ENCODE measurements around the gene HINT2.

HINT2 gene

DNA sequence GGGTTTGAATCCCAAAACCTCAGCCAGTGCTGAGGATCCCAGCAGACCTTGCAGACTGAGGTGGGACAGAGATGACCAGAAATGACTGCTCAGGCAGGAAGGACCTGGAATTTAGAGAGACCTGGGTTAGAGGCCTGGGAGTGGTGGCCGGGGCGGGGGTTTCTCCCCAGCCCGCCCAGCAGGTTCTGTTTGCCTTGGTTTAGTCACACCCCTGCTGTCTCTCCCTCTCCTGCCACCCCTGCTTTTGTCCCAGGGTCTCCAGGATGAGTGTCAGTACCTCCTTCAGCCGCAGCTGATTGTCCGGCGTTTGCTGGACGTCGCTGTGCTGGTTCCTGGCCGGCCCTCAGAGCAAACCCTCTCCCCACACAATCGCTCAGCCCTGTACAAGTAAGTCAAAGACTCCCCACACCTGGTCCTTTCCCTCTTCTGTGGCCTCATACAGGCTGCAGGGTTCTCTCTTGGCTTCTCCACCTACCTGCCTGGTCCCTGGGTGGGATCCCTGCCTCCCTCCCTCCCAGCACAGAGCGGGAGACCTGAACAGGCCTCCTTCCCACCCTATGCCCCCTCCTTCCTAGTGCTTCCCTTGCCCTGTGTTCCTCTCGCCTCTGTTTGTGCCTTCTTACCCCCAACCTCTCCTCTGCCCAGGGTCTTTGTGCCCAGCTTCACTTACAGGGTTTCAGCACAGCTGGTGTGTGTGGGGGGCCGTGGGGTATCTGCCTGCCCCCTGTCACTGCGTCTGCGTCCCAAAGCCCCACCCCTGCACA lies 26.2 kb upstream of the HINT2 start:
- no peak for DNase-seq

DNA sequence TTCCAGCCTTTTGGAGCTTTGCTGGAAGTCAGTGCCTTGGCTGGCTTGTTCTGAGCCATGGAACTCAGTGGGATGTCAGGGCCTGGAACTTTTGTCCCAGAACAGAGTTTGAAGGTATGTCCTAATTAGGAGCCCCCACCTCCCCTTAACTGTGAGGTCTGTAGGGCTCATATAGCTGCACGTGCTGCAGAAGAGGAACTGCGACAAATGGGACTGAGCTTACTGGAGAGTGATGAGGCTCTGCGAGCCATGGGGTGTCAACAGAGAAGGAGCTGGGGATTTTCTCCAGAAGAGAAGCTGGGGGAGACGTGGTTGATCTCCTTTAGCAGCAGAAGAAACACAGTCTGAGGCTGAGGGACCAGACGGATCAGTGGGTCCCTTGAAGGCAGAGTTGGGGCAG lies 25.1 kb upstream of the HINT2 start:
- no peak for DNase-seq

DNA sequence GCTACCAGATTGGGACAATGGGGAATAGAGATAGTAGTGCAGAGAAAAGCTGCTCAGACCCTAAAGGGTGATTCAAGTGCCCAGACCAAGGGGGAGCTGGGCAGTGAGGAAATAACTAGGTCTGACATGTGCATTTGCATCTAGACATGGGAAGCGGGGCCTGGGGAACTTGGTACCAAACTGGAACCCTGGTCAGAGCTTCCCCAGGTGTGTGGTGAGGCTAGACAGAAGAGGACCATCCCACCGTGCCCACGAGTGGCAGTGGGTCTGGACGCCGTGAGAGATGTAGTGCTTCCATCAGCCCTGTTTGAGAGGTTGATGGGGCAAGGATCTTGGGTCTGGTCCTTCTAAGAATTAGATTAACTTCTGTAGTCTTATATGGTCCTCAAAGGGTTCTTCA lies 21.8 kb upstream of the HINT2 start:
- no peak for DNase-seq

DNA sequence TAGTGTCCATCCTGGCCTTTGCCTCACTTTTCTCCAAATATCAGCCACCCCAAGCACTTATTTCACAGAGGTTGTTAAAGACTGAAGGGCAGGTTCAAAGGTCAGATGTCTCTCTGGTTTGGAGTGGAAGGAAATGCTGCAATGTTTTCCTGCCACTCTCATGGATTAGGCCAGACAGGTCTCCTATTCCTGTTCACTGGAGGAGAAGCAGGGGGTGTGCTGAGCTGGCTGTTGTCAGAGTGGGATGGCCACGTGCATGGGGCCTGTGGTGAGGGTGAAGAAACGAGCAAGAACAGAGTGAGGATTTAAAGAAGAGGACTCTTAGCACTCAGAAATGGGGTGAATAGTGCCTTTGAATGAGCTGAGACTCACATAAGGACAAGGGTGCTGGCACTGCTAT lies 20.9 kb upstream of the HINT2 start:
- DNase-seq = no peak

DNA sequence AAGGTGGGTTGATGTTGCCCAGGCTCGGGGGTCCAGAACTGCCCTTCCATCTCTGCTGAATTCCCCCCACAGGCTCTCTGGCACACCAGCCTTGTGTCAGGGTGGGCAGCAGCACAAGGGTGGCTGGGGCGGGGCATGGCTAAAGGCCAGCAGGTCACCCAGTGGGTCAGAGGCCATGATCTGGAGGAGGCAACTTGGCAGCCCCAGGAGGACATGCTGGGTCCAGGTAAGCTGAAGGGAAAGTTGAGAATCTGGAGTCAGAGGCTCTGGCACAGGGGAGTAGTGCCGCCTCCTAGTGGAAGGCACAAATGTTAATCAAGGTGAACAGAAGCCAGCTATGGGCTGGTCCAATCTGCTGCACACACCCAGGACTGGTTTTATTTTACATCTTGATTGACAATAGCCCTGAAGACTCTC lies 20.4 kb upstream of the HINT2 start:
- DNase-seq = no peak

DNA sequence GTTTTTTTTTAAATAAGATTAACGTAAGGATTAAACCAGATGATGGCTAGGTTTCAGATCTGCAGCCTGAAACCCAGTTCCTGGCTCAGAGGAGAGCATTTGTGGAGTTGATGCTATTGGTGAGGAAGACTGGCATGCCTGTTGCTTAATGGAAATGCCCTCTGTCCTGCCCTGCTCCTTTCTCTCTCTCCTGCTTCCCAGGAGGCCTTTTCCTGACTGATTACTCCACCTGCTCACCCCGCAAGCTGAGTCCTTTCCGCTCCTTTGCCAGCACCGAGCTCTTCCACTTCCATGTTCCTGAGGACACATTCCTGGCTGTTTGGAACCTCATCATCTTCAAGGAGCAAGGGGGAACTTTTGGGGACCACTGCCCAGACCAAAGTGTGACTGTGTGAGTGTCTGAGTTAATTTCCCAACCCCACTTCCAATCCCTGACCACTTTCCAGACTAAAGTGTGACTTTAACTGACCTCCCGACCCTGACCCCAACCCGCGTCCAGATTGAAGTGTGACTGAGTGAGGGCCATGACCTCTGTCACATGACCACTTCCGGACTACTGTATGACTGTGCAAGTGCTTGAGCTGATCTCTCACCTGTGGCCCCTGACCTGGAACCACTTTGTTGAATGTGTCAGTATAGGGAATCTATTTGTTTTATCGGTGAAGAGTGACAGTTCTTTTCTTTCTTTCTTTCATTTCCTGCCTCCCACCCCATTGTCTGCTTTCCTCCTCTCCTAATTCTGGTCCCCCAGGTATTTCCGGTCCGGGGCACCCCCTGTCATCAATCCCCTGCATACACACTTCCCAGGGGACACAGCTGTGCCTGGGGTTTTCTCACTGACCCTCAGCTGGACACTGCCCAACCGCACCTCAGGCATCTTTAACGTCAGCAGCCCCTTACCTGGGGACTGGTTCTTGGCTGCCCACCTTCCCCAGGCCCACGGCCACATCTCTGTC lies 19.7 kb upstream of the HINT2 start:
- DNase-seq = no peak

DNA sequence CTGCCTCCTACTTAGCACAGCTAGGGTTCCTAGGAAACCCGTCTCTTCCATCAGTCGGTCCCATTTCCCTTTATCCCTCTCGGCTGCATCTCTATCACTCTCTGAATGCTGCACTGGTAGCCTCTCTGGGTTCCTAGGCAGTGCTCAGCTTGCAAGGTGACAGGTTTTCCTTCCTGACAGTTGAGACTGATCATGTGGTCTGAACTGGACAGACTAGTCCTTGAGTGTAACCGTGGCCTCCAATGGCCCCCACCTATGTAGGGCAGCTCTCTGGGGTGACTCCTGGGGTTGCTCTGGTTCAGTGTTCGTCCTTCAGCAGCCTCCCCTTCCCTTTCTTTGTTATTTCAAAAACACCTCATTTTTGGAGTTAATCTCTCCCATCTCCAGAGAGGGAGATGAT lies 18.0 kb upstream of the HINT2 start:
- DNase-seq = no peak

DNA sequence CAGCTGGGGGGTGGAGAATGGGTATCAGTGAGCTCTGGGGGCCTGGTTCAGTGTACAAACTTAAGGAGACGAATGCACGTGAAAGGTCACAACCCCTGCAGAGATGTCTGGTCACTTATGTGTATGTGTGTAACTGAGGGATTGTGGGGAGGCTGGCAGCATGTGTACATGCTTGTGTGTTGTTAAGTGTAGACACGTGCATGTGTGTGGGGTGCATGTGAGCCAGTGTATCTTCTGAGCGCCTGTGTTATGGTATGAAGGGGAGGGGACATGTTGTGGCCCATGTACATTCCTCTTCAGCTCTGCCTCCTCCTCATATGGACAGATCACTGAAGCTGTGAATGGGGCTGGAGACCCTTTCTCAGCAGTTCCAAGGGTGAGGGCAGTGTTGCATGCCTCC lies 16.2 kb upstream of the HINT2 start:
- DNase-seq = no peak

DNA sequence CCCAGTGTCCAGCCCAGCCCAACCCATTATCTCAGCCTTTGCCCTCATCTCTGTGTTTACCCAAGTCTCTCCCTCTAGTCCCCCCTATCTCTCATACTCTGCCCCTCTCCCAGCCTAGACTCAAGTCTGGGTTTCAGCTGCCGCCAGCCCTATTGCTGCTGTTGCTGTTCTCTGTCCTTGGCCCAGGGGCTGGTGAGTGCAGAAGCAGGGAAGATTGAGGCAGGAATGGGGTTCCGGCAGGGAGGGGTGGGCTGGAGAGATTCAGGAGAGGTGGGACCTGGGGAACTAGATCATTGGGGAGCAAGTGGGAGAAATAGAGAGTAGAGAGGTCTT lies 14.9 kb upstream of the HINT2 start:
- DNase-seq = no peak

DNA sequence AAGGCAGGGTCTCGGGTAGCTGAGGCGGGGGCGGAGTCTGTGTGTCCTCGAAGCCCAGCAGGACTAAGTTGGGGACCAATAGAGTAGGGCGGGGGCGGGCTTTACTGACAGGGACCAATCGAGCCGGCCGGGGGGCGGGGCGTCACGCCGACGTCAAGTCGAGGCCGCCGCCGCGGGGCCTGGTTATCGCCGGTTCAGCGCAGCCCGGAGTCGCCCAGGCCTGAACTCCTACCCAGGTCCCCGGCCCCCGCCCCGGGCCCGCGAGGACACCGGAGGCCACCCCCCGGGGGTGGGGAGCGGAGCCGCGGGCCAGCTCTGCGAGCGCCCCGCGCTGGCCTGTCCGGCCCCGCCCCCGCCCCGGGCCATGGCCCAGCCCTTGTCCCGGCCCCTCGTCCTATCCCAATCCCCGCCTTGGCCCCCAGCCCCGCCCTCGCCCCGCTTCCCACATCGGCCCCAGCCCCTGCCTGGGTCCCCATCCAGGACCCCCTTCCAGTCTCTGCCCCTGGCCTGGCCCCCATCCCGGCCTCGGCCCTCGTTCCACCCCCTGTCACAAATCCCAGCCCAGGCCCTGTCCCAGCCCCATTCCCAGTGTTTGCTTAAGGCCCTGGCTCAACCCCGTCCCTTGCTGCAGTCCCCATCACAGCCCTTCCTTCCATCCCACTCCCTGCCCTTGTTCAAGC lies 14.4 kb upstream of the HINT2 start, which contains the start of gene TMEM8B:
Gene TMEM8B, plus strand, starts transcription at position 145 of the 680 bp plus-strand sequence. Its CDS starts 220 bp downstream, at position 365.
- DNase-seq = peak; percentile 95

DNA sequence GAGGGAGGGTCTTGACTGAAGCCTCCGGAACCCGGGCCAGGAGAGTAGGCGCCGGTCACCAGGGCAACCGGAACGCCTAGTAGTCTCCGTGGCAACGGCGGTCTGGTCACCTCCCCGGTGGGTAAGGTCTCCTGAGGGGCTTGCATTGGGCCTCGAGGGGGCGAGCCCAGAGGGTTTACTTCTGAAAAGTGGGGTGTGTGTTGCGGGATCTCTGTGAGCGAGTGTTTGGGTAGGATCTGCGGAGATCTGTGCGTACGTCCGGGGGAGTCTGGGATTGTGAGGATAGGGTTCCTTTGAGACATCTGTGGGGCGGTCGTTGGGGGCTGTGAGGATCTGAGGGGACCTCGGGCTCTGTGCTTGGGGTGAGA lies 13.9 kb upstream of the HINT2 start, which contains the start of gene FAM221B:
Gene FAM221B, minus strand, starts transcription at position 17 of the 368 bp plus-strand sequence. CDS start 2,571 bp downstream, outside the sequence.
- no peak for DNase-seq

DNA sequence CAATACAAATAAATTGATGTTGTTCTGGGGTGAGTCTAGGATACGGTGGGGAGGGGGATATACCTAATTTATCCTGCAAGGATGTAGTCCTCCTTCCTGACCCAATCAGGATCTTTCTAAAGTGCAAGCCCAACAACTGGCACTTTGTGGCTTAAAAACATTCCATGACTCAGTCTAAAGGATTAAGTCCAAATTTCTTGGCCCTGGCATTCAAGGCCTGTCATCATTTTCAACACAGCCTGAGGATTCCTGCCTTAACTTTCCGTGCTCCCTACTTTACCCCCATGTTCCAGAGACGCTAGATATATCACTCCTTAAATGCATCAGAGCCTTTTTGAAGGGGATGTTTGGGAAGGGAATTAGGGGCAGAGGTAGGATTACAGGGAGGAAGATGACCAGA lies 12.6 kb upstream of the HINT2 start:
- no peak for DNase-seq

DNA sequence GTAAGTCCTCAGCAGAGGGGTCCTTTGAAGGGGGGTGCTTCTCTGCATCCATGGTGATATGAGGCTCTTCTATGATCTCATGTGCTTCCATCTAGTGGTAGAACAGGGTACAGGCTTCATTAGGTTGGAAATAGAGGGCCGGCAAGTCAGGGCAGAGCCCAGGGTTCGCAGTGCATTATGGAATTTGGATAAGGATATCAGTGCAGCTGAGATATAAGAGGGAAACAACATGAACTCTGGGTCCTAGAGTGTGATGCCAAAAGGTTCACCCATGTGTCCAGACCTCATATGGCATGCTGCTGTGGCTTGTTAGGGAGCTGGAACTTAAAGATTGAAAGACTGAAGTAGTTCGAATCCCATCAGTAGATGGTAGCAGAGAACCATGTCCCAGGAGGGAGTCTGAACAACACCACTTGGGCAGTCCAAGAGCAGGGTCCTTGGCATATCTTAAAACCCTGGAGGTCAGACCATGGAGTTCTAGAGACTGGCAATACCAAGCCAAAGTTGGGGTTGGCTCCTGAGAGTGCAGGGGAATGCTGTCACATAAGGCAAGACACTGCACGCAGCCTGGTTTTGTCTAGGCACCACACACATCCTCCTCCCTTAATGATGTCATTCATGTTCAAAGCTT lies 11.3 kb upstream of the HINT2 start:
- no peak for DNase-seq

DNA sequence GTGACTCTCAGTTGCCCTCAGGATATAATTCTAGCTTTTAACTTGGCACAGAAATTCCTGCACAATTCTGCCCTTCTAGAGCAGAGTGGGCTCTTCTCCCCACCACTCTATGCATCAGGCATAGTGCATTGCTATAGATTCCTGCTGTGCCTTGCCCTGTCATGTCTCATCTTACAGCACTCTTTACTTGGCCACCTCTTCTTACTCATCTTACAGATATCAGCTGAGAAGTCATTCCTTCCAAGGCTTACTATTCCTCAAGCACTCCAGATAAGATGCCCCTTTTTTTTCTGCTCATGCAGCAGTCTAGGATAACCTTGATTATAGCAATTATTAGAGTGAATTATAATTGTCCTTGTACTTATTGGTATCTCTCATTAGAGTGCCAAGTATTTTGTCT lies 8.1 kb upstream of the HINT2 start:
- no peak for DNase-seq

DNA sequence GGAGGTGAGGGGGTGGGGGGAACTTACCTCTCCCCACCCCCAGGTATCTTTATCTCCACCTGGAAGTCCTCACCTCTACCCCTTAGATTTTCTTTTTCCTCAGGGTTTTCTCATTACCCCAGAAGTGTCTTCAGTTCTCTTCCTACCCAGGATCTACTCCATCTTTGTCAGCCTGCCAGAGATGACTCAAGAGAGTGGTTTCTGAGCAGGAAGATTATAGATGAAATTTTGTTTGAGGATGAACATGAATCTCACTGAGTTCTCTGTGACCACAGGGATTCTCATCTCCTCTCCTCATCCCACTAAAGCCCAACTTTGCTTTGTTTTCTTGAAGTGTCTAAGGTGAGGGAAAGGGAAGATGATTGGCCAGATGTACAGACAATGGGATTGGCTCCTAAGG lies 5.2 kb upstream of the HINT2 start:
- DNase-seq = no peak

DNA sequence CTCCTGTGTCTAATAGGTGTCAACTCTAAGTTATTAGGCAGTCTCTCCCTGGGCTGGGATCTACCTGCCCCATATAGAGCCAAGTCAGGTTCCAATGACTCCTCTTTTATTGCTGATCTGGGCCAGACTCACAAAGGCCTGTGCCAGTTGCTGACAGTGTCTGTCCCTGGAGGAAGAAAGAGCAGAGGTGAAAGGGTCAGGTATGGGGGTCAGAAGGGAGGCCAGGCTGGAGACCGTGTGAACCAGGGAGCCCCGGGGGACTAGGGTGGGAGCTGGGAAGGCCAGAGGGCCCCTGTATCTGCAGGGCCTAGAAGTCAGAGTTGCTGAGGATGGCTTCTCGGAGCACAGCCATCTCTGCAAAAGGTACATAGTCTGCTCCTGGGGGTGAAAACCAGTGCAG lies 3.5 kb upstream of the HINT2 start:
- DNase-seq = no peak

DNA sequence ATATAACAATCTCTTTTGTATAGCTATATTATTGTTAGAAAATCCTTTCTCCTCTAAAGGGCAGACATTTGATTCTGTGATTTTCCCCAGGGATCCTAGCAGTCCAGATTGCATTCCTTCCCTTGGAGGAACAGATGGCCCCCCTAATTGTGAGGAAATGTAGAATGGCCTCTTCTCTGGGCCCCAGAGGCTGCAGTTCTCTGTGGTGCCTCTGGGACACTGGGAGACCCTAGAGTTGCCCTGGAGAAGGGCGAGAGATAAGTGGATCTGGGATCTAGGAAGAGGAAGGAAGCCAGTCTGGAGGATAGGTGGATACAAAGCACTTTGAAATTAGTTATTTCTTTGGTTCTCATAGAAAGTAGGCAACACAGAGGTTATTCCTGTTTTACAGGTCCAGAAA lies 1.9 kb upstream of the HINT2 start:
- no peak for DNase-seq

DNA sequence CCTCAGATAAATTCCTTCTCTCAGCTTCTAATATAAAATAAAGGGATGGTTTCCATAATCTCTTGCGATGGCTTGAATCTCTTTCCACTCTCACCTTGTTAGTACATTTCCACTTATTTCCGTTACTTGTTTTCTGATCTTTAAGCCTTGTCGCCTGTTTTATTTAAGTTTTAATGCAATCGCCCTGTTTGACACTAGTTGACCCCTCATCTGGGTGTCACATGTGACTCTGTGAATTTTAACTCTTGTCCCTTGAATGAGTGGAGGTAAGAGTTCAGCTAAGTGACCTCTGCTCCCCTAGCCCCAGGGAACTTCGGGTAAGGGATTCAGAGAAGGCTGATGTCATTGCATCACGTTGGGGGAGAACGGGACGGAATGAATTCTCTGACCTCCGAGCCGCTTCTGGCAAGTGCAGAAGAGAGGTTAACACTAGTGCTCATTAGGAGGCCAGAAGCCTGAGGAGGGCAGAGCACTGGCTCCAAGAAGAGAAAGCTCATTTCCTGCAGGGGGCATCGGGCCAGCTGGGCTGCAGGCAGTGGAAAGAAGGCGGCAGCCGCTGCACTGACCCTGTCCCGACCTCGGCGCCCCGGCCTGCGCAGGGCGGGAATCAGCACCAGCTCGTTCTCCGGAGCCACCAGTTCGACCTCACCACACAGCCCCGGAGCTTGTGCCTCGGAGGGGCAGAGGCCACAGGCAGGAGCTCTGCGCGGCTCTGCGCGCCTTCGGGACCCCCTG lies 569 bp downstream of the HINT2 start:
- DNase-seq = no peak

DNA sequence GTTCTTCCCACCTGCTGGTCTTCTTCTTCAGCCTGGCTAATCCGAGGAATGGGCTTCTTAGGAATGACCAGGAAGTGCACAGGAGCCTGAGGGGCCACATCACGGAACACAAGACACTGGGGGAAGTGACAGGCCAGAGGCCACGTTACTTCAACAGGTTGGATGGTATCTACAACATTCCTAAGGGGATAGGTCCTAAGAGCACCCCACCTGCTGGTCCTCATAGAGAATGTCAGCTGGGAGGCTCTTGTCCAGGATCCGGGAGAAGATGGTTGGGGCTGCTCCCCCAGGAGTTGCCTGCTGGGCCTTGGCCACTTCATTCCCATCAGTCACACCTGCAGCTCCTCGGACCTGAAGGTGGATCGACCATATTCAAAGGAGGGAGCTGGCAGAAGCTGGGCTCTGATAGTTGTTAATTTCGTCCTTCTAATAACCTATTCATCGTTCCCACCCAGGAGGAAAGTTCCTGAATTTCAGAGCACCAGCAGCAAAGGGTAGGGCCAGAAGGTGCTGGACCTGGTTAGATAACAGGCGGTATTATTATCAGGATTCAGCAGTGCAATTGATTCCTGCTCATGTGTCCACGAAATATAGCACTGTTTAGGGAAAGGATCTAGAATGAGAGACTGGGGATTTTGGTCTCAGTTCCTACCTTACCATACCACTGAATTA lies 1.3 kb downstream of the HINT2 start:
- no peak for DNase-seq

DNA sequence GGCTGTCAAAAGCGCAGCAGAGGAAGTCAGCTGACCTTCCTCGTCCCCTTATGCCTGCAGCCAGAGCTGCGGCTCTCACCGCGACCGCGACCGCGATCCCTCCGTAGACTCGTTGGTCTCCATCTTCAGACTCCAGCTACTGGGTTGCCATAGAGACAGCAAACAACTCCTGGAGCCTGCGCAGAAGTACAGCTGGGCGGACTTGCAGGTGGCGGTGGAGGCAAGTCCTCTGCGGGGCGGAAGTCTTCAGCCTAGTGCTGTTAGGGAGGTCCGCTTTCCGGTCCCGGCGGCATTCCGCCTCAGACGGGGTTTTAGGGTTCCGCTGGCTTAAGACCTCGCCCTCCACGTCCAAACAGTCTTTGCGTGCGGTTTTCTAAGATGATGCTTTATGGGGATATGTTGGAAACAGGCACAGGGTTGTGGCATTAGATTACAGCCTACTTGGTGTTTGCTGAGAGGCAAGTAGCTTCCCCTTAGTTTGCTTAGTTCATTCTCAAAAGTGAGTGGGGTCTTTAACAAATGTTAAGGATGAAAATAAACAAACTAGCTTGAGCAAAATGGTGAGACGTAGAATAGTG lies 2.7 kb downstream of the HINT2 start, which contains the start of gene SPAG8:
Gene SPAG8, minus strand, starts transcription at position 238 of the 578 bp plus-strand sequence. Its CDS starts 115 bp downstream, at position 123.
- DNase-seq = peak; percentile 87

DNA sequence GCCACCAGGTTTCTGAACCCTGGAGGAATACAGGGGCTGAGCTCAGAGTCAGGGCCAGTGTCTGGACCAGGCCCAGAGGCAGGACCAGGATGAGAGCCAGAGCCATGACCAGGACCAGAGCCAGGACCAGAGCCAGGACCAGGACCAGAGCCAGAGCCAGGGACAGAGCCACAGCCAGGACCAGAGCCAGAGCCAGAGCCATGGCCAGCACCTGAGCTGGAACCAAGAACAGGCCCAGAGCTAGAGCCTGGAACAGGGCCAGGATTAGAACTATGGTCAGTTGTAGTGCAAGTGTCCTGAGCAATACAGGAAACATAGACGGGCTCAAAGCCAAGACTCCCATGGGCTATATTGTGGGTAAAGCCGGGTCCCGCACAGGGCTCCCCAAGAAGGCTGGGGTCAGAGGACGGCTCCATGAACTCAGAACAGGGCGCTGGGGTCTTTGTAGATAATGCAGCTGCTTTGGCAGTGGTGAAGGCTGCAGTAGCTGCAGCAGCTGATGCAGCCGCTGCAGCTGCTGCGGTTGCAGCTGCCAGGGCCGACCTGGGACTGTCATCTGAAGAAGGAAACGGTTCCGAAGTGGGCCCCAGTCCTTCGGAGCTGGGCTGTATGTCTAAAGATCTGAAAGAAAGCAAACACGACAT lies 3.3 kb downstream of the HINT2 start:
- DNase-seq = no peak

Measured in activated CD8-positive, alpha-beta memory T cell treated with anti-CD3 and anti-CD28 coated beads, Interleukin-2, amount 50 U/mL, for 4 hours (primary cell).